ENCODE results near the gene THEMIS.
"Not testable (repeated sequence)": the region's sequence is repeated elsewhere in the genome, so short reads cannot be mapped to it uniquely, and the experiment has no call there.

THEMIS gene

DNA sequence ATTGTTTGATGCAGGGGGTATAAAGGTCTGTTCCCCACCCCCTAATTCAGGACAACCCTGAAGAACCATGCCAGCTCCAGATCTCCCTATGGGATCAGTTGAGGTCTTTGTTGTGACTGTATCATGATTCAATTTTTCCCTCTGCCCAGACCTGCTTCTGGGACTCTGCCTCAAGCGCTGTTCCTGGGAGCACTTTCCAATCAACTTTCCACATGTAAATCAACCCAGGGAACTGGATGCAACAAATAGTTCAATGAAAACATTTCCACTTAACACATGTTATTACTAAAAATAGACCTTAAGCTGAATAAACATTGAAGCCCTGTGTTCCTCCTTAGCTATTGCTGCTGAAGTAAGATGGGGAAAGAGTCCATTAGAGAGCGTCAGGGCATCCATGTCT lies 184.4 kb downstream of the THEMIS start:
- FAIRE-seq: no peak

DNA sequence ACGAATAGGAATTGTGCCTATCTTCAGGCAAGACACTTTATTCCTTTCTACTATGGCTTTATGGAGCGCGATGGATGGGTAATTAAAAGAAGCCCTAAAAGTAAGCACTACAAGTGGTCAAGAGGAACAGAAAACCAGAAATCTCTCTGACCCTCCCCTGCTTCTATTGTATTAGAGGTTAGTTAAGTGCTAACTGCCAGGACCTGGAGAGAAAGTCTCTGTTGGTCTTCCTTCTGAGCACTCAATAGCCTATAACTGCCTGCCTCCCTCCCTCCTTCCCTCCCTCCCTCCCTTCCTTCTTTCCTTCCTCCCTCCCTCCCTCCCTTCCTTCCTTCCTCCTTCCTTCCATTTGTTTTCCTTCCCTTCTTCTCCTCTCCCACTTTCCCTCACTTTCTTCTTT lies 190.2 kb downstream of the THEMIS start:
- FAIRE-seq: no peak

DNA sequence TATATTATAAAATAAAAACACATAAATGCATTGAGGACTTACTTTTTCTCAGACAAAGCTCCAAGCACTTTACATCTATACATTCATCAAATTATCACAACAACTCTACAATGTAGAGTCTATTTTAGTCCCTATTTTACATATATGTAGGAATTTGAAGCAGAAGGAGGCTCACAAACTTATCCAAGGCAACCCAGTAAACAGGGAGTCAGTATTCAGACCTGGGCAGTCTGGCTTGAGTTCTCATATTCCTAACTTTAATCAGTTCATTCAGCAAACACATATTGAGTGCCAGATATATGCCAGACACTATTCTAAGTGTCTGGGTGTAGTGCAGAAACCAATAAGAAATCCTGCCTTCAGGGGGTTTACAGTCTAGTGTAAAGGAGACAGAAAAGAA lies 194.6 kb downstream of the THEMIS start:
- FAIRE-seq: no peak

- FAIRE-seq: no peak
Observed at GRCh38 chr6:127695108-127695507, 205.8 kb downstream of the THEMIS start.

DNA sequence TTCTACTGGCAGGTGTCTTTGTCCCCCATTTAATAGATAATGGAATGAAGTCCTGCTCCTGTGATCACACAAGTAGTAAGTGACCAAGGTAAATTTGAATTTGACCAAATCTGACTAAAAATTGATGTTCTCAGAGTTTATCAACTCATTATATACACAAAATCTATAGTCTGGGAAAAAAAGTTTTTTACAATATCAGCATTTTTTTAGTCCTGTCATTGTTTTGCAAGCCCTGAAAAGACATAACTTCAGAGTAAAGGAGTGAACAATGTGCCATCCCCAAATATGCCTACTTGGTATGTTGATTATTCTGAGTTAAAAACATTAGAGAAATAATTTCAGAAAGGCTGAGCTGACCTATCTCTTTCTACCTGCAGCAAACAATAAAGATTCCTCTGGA lies 209.7 kb downstream of the THEMIS start:
- no peak for FAIRE-seq

GRCh38 chr6:127690588-127690987 lies 210.3 kb downstream of the THEMIS start:
- FAIRE-seq: no peak

DNA sequence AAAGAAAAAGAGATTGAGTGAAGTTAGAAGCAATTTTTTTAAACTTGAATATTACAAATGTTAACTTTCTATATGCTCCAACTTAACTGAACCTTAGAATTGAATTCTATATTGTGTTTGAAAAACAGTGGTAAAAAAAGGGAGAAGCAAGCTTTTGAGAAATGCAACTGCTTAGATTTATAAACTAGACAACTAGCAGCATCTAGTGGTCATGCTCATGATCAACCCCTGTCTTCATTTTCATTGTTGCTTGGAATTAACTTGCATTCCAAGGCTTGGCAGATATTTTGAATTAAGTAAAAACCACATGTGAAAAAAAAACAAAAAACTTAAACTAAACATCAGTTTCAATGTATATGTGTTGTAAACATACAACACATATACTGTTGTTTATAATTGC lies 210.8 kb downstream of the THEMIS start:
- no peak for FAIRE-seq

GRCh38 chr6:127687490-127687889 lies 213.4 kb downstream of the THEMIS start:
- not testable (repeated sequence) for FAIRE-seq

- no peak for FAIRE-seq
Observed at GRCh38 chr6:127686084-127686483, 214.8 kb downstream of the THEMIS start.

DNA sequence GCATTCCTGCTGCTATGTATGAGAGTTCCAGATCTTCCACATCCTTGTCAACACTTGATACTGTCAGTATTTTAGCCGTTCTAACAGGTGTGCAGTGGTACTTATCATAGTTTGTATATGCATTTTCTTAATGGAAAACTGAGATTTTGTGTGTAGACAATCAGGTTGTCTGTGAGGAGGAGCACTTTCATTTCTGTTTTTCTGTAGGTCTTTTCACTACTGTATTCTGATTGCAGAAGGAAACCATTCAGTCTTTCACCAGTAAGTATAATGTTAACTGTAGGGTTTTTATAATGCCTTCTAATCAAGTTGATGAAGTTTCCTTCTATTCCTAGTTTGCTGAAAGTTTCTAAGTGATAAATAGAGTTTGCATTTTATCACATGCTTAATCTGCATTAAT lies 216.4 kb downstream of the THEMIS start:
- no peak for FAIRE-seq
